A549 (cell line): ENCODE results near the gene KHNYN.

Experiments used
- CTCF ChIP-seq: fragments of >200 bp; sonication (Bioruptor Twin); formaldehyde crosslinking; IDR thresholded peaks from 3 replicates; pipeline ENCODE4 v1.5.1; 2016
- JUN ChIP-seq, 2 experiments: fragments of >200 bp; sonication (Bioruptor Twin); formaldehyde crosslinking; IDR thresholded peaks; 2 replicates in 1 of 2; 3 replicates in 1 of 2; pipeline ENCODE4 v1.6.1; 2016 to 2017
- KDM5A ChIP-seq: fragments of 200-600 bp; sonication (generic); IDR thresholded peaks from 2 replicates; pipeline ENCODE4 v1.6.1; 2016; ENCODE audit warnings: antibody characterized with exemption, mild to moderate bottlenecking
- NFE2L2 ChIP-seq: fragments of 150-350 bp; conservative IDR thresholded peaks from 2 replicates; pipeline ENCODE4 v1.6.1; 2014; ENCODE audit warnings: low read length
- NR3C1 ChIP-seq: fragments of >200 bp; sonication (Bioruptor Twin); formaldehyde crosslinking; IDR thresholded peaks from 3 replicates; pipeline ENCODE4 v1.6.1; 2017
- POLR2A ChIP-seq: IDR thresholded peaks from 2 replicates; pipeline ENCODE4 v1.6.1; 2012; ENCODE audit warnings: mild to moderate bottlenecking, low read length
- RAD21 ChIP-seq, 2 experiments: fragments of >200 bp in 1 of 2; sonication (Bioruptor Twin) in 1 of 2; formaldehyde crosslinking in 1 of 2; IDR thresholded peaks in 1 of 2; conservative IDR thresholded peaks in 1 of 2; 2 replicates in 1 of 2; 3 replicates in 1 of 2; pipeline ENCODE4 v1.6.1; 2012 to 2018; ENCODE audit warnings: inconsistent platforms in 1 of 2
- RCOR1 ChIP-seq: fragments of 150-350 bp; IDR thresholded peaks from 2 replicates; pipeline ENCODE4 v1.6.1; 2014; ENCODE audit warnings: antibody characterized with exemption, low read length, low read depth
- RFX5 ChIP-seq: fragments of 450-650 bp; IDR thresholded peaks from 2 replicates; pipeline ENCODE4 v1.7.1; 2014; ENCODE audit warnings: antibody characterized with exemption, mild to moderate bottlenecking, moderate library complexity
- TP53 ChIP-seq: fragments of 250-450 bp; sonication (Bioruptor Pico); IDR thresholded peaks from 2 replicates; pipeline ENCODE4 v1.5.0; 2021; ENCODE audit warnings: mild to moderate bottlenecking, moderate library complexity
- USF2 ChIP-seq: fragments of 450-650 bp; IDR thresholded peaks from 2 replicates; pipeline ENCODE4 v1.6.1; 2014; ENCODE audit warnings: antibody characterized with exemption

- TF ChIP-seq CTCF (no peak), TP53 (CRISPR knock-in tag) (no peak), JUN (IDR thresholded peaks at IDR 0.05) (no peak), POLR2A (no peak), NR3C1 (no peak), RAD21 (conservative IDR thresholded peaks at IDR 0.05 in 1 of 2, IDR thresholded peaks at IDR 0.05 in 1 of 2) (no peak), KDM5A (no peak), NFE2L2 (no peak), USF2 (no peak), RFX5 (no peak), RCOR1 (no peak)
Measured at GRCh38 chr14:24463017-24463883, 33.5 kb downstream of the KHNYN start.
